Skin of body (tissue), 2 donors: ENCODE data around the gene NDFIP1. TPM values are rescaled to one million over a fixed set of nuclear protein-coding genes. Genes with fewer than 3 reads are reported as not detected.
"Not testable (repeated sequence)": the region's sequence is repeated elsewhere in the genome, so short reads cannot be mapped to it uniquely, and the experiment has no call there.

ENCODE experiments used
- DNase-seq: peaks from one replicate; lab custom pipeline; 2025; lab: John Stamatoyannopoulos, UW
- total RNA-seq: library from RNA; depleted of rRNA; stranded (reverse); fragments of >200 nt; gene quantifications from one replicate; pipeline ENCODE4 v1.2.3, GENCODE V29; 2014

NDFIP1 gene, protein sequence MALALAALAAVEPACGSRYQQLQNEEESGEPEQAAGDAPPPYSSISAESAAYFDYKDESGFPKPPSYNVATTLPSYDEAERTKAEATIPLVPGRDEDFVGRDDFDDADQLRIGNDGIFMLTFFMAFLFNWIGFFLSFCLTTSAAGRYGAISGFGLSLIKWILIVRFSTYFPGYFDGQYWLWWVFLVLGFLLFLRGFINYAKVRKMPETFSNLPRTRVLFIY
- 104 TPM for total RNA-seq

DNA sequence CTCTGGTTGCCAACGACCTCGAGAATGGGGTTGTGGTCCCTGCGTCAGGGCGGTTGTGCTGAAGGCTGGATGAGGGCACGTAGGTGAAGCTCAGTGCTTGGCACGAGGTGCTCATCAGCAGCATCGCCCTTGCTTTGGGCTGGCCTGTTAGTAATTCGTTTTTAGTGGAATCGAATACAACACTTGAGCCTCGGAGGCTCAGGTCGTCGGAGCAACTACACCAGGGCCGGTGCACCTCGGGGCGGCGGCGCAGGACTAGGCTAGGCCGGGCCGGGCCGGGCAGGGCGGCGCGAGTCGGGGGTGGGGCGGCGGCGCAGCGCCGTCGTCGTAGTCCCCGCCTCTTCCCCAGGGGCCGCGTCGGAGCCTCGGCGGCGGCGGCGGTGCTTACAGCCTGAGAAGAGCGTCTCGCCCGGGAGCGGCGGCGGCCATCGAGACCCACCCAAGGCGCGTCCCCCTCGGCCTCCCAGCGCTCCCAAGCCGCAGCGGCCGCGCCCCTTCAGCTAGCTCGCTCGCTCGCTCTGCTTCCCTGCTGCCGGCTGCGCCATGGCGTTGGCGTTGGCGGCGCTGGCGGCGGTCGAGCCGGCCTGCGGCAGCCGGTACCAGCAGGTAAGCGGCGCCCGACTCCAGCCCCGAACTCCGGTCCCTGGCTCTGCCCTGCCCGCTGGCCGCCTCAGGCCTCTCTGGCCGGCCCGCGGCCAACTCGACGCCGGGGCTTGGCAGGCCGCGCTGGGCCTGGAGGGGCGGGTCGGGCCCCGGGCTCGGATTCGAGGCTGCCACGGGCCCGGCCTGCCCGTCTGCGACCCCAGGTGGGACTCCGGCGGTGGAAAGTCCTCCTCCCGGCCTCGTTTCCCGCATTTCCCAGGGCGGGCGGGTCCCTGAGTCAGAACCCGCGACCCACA is at the start of gene NDFIP1:
TSS of gene NDFIP1 (plus strand) at position 348 of the 899 bp plus-strand sequence. CDS start at position 544, 196 bp downstream.
- peak; percentile 60 for DNase-seq

DNA sequence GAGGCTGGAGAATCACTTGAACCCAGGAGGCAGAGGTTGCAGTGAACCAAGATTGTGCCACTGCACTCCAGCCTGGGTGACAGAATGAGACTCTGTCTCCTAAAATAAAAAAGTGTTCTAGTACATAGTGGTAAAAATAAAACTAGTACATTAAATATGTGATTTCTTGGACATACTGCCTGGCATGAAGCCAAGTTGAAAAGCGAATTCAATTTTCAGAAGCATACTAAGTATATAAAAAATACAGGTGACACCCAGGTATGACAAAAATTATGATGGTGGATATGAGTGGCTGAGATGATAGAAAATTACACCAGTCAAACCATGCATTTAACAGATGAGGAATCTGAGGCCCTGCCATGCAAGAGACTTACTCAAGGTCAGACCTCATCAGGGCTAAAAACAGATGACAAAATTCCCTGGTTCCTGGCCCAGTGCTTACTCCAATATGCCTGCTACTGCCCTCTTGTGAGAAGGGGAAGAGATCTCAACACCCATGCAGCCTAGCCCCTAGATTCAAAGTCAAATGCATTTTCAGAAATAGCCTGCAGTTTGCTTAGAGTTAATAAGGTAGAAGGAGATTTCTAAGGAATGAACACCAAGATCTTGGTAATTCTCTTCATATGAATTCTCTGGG is 49.2 kb upstream of the NDFIP1 start:
- no peak for DNase-seq

DNA sequence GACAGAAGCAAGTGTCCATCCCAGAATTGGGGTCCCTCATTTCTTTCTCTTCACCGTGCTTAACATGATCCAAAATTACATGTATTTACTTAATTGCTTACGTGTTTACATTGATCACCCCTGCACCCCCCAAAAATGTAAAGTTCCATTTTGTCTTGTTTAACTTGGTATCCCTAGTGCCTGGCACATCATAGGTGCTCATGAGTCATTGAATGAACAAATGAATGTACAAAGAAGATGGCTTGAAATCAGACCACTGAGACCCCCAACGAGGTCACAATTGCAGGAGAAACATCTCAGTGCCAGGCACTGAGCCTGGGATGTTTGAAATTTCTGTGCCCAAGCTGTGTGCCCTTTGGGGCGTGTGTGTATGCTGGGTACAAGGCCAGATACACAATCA is 45.2 kb upstream of the NDFIP1 start:
- no peak for DNase-seq

DNA sequence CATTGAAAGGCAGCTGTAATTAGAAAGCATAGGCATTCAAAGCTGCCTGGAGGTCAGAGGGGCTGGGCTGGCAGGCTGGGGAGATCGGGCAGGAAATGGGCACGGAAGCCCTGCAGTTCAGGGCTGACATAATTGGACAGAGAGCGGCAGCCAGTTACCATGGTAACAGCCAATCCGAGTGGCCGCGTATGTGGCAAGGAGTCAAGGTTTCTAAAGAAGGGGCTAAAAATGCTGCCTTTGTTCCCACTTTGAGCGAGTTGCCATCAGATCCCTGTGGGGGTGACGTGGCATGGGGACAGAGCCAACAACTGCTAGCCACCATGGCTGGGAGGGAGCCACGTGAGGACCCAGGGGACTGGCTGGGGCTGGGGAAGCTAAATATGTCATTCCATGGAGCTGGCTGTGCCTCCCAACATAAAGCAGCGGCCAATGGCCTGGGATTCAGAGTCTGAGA is 44.7 kb upstream of the NDFIP1 start:
- peak; percentile 70 for DNase-seq

DNA sequence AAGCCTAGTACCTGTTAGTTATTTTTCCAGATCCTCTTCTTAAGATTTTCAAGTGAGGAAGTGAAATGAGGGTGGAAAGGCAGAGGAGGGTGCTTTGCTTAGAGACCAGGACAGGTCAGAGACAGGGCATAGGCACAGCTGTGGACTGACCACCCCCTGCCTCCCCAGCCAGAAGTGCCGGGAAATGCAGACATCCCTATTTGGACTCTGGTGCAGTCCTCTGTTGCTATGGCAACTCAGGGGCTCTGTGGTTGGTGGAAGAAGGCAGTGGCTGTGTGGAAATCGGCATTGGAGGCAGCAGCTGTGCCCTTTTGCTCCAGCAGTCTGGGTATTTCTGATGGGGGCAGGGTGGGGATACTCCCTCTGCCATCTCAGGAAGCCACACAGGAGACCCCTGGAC is 43.3 kb upstream of the NDFIP1 start:
- no peak for DNase-seq

DNA sequence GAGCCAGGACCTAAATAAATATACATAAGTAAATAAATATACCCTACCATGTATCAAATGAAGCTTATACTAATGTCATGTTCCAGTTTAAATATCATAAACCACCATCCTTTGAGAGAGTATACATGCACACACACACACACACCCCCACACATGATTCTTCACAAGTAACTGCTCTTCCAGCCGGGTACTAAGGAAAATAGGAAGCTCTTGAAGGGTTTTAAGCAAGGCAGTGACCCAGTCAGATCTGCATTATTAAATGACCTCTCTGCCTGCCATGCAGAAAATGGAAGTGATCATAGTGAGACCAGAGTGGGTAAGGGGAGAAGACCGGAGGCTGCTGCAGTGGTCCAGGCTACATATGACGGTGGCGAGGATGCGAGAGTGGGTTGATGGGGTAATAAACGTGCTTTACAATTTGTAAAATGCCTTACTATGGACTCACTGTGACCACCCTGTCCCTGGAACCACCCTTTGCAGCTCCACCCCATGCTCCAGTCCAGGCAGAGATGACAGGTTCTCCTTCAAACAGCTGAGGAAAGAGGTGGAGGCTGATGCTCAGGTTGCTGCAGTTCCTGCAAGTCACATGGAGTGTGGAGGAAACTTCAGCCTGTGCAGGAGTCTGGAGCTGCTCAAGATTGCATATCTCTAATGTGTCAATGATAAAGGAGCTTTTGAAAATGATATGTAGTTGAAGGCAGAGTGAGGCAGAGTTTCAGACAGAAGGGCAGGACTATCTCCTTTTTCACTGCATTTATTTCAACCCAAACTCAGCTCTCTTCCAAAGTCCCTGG is 38.8 kb upstream of the NDFIP1 start:
- DNase-seq = no peak

DNA sequence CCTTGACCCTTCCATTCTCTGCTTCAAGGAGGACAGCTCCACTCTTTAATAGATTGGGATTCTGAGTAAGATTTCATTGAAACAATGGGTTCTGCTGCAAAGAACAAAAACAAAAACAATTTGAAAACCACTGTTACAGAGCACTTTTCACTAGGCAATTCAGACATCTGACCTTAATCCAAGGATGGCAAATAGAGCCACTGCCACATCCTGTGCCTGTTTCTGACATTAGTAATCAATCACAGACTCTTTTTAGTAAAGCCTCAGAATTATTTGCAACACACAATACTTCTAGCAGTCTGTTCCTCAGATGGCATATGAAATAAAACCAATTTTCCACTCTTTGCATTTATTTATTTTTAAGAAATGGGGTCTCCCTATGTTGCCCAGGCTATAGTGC is 37.8 kb upstream of the NDFIP1 start:
- no peak for DNase-seq

DNA sequence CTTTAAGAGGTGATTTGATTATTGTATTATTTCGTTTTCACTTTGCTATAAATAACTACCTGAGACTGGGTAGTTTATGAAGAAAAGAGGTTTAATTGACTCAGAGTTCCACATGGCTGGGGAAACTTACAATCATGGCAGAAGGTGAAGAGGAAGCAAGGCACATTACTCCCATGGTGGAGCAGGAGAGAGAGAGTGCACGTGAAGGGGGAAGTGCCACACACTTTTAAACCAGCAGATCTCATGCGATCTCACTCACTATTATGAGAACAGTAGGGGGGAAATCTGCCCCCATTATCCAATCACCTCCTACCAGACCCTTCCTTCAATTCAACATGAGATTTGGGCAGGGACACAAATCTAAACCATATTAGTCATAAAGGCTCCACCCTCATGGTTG is 36.1 kb upstream of the NDFIP1 start:
- no peak for DNase-seq

DNA sequence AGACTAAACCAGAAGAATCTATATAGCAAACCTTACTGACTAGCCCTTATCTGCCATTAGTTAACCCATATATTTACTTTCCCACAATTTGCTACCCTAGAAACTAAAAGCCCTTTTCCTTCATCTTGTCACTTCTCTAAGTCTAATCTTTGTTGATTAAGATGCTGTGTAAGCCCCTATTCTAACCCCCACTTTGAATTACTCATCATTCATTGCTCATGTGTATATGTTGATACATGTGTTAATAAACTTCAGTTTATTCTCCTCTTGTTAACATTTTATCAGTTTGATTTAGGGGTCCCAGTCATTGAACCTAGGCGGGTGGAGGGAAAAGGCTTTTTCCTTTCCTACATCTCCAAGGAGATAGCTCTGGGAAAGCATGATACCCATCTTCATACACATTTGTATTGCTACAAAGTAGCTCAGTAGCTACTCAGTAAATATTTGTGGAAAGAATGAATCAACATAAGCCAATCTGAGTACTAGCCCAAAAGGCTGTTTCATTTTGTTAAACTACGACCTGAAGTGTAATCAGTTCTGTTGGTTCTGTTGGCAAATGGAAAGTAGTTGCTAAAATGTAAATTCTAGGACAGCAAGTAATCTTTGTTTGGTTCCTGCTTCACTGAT is 35.1 kb upstream of the NDFIP1 start:
- no peak for DNase-seq

DNA sequence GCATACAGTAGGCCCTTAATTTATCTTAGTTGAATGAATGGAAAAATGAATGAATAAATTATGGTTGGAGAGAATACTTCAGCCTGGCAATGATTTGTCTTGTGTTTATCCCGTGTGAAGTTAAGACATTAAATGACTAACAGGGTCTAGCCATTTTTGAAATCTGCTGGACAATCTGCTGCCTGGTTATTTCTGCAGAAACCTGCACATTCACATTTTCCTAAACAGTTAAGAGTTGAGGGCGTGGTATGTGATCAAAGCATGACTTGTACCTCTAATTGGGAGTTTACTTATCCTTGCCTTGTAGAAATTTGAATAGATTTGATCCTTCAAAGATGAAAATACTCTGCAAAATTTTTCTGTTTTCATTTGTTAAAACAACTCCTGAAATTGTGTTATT is 34.6 kb upstream of the NDFIP1 start:
- DNase-seq = no peak

DNA sequence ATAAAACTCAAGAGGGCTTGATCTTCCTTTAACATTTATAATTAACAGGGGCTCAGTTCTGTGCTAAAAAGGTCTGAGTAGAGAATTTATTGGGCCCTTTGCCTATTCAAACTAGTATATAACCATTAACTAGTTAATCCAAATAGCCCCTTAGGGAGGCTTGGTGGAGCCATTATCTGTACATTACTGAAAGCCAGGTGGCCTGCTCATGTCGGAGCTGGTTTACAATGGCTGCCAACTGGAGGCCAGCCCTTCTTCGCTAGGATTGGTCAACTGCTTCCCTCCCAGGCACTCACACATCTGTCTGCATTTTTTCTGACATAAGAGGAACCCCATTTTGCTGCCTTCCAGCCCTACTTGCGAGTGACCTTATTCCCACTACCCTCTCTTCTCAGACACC is 30.4 kb upstream of the NDFIP1 start:
- no peak for DNase-seq

DNA sequence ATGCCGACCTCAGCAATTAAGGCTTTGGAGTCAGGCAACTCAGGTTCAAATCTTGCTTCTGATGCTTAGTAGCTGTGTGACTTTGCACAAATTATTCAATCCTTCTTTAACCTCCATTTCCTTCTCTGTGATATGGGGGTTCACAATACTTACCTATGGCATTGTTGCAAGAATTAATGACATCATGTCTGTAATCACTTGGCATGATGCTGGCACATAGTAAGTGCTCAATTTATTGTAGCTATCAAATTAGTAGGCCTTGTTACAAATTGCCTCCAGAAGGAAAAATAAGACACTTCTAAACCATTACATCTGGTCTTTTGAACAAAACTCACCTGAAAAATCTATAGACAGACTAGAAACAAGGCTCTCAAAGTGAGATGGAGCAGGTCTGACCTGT is 29.9 kb upstream of the NDFIP1 start:
- no peak for DNase-seq

DNA sequence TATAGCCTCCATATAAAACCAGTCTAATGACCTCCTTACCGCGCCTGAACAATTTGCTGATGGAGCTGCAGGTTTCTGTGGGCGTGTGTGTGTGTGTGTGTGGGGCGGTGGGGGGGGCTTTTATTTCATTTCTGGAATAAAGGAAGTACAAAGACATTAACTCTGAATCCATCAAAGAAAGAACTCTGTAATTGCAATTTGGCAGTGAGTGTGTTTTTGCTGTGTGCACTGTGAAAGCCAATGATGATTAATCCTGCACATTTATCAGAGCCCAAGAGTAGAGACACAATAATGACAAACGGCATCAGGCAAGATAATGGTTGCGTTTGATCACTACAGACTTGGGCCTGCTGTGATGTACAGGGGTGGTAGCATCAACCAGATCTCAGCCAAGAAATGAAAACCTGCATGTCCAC is 29.3 kb upstream of the NDFIP1 start:
- DNase-seq = no peak

DNA sequence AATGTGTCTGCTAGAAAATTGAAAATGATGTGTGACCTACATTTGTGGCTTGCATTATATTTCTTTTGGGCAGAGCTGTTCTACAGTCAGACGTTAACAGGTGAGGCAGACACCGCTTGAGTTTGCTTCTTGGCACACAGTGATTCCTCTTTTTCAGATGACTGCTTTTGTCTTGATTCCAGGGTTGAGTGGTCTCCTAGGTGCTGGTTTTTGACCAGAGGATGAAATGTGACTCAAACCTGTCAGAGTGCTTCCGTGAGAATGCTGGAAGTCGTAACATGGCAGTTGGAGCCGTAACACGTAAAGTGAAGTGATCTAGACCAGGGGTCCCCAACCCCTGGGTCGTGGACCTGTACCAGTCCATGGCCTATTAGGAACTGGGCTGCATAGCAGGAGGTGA is 28.3 kb upstream of the NDFIP1 start:
- no peak for DNase-seq

DNA sequence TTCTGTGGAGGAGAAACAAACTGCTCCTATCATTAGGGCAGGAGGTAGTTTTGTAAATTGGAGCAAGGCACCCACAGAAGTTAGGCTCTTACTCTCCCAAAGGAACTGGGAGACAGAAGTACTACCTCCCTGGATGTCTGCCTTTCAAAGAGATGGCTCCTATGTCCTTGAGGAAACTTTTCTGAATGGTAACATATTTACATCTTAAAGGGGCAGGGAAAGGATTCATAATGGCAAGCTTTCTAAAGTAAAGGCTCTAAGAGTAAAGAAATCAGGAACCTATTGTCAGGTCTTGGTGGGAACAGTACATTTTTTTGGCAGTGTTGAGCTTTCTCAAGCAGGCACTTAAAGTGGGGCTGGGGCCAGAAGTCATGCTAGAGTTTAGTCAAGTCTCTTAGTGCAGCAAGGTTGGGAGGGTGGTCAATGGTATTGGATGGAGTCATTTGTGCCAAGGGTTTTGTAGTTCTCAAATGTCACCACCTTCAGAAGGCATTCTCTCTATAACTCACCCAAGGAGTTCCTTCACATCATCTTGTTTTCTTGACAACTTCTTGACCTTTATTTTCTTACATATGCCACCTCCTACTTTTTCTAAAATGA is 26.3 kb upstream of the NDFIP1 start:
- no peak for DNase-seq

DNA sequence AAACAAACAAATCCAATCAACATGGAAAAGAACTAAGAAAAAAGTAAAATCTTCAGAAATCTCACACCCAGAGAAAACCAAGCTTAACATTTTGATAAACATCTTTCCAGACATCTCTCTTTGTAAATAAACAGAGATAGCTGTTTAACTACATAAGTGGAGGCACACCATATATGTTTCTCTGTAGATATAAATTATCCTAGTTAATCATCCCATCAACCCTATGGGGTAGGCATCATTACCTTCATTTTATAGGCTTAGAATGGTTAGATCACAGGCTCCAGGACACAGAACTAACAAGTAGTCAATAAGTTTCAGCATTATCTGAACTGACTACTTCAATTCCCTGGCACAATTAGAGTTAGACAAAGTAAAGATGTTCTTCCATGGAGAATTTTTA is 22.4 kb upstream of the NDFIP1 start:
- DNase-seq = no peak

DNA sequence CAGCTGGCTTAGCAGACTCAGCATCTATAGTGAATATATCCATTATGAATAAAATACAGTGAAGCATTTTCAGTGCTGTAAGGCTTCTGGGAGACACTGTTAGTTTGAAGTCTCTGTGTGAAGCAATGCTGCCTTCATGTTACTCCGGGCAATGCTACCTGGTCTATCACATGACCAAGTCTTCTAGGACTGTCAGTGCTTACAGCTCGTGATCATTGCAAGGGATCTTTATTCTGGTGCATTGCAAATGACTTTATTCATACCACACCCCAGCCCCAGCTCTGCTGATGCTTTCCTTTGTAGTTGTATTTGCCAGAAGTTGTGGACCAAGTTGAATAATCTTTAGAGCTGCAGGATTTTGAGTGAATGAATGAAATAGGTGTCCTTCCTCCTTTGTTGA is 21.9 kb upstream of the NDFIP1 start:
- no peak for DNase-seq

DNA sequence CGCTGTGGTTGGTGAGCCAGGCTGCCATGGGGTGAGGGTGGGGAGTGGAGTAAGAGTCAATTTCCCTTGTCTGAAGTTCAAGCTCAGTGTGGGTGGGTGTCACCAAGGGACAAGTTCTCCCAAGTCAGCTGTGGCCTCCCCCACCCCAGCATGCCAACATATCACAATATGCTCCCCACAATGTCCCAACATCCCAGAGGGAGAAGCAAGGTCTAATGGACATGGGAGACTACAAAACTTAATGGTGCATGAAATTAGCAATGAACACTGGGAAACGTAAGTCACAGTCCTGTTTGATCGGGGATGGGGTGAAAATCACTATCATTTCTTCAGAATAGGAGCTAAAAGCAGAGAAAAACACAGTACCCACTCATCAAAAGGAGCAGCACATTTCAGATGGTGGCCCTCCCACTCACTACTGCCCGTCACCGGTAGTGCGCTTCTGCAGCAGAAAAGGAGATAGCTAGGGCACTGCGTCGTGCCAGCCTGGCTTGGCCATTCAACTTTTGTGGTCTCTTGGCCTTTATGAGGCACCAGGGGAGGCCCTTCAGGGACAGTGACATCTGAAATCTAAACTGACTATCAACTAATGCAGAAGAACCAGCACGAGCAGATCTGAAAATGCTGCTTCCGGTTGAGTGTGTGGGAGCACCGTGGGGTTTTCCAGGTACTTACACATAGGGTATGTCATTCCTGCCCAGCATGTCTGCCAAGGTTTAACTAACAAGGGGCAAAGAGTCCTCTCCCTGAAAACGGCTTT is 20.5 kb upstream of the NDFIP1 start:
- no peak for DNase-seq

DNA sequence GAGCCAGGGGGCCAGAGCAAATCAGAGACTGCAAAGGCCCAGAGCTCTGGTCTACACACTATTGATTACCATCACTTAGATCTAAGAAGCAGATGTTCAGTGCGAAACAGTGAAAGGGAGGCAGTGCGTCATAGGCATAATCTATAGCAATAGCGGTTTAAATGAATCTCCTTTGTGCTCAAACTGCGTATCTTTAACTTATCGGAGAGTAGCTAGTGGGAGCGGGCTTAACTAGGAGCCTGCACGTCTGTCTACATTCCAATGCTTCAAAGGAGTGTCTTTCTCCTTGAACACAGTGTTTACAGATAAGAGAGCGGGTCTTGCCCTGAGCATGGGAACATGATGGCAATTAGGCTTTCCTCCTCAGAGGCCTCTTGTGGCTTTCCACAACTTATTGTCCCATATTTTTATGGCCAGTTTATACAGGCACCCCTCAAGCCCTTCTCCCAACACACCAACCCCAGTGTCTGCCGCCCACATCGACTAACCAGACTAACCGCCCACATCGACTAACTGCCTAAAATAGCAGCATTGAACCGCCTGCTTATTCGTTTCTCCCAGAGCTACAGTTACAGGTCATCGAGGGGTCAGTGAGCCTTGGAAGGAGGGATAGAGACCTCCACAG is 19.6 kb upstream of the NDFIP1 start:
- DNase-seq = not testable (repeated sequence)
